Measurements from ENCODE around the gene PCCA.

GRCh38 chr13:100534147-100534843, 445.4 kb downstream of the PCCA start:
- TF ChIP-seq CTCF (IDR thresholded peaks at IDR 0.05) (no peak), POLR2A (IDR thresholded peaks at IDR 0.05) (no peak), EP300 (IDR thresholded peaks at IDR 0.05) (no peak), POLR2AphosphoS5 (IDR thresholded peaks at IDR 0.05) (no peak)
